SK-N-SH (cell line): ENCODE results near the gene NCAM2.

ENCODE experiments used
- IRF3 ChIP-seq: fragments of 150-350 bp; IDR thresholded peaks from 2 replicates; pipeline ENCODE4 v1.6.1; 2016; ENCODE audit warnings: mild to moderate bottlenecking, low read depth, low read length
- JUND ChIP-seq: IDR thresholded peaks from 2 replicates; pipeline ENCODE4 v1.4.0; 2012
- MAX ChIP-seq: IDR thresholded peaks from 2 replicates; pipeline ENCODE4 v1.4.0; 2012; ENCODE audit warnings: low read depth
- POLR2AphosphoS5 ChIP-seq: IDR thresholded peaks from 2 replicates; pipeline ENCODE4 v1.6.1; 2012; ENCODE audit warnings: low read depth, low read length
- RAD21 ChIP-seq: IDR thresholded peaks from 2 replicates; pipeline ENCODE4 v1.6.1; 2012; ENCODE audit warnings: mild to moderate bottlenecking, low read length
- RCOR1 ChIP-seq: fragments of 150-350 bp; IDR thresholded peaks from 2 replicates; pipeline ENCODE4 v1.6.1; 2017; ENCODE audit warnings: antibody characterized with exemption, low read length
- RFX5 ChIP-seq: IDR thresholded peaks from 2 replicates; pipeline ENCODE4 v1.6.1; 2012; ENCODE audit warnings: mild to moderate bottlenecking, improper control_type of control experiment, low read length
- SMC3 ChIP-seq: IDR thresholded peaks from 2 replicates; pipeline ENCODE4 v1.6.1; 2012; ENCODE audit warnings: low read depth, low read length, improper control_type of control experiment
- TAF1 ChIP-seq: IDR thresholded peaks from 2 replicates; pipeline ENCODE4 v1.6.1; 2012; ENCODE audit warnings: low read depth, mild to moderate bottlenecking, low read length, moderate library complexity, borderline replicate concordance
- TF ChIP-seq, protein P1 (sequence below): fragments of 200-600 bp; sonication (generic); IDR thresholded peaks from 2 replicates; pipeline ENCODE4 v1.6.1; 2017; ENCODE audit warnings: antibody characterized with exemption, mild to moderate bottlenecking, moderate library complexity
- TF ChIP-seq, protein P2 (sequence below): IDR thresholded peaks from 2 replicates; pipeline ENCODE4 v1.6.1; 2012; ENCODE audit warnings: mild to moderate bottlenecking, low read depth, low read length, moderate library complexity
- TF ChIP-seq, protein P3 (sequence below): IDR thresholded peaks from 2 replicates; pipeline ENCODE4 v1.4.0; 2012; ENCODE audit warnings: low read depth, borderline replicate concordance

DNA sequence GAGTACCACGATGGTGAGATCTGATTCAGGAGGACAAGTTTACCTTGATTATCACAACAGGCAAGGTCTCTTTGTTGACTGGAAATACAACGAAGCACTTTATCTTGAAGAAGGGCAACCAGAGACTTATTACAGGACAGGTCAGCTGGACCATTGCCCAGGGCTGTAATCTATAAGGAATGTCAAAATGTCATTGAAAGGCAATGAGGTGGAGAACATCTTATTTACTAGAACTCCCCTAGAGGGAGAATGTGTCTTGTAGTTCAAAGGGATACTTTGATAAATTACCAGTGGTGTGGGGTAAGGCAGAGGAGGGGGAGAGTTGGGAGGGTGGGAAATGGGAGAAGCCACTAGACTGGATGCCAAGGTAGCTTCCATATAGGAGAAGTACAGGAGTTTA, 212.3 kb downstream of the NCAM2 start:
- TF ChIP-seq, protein P1, sequence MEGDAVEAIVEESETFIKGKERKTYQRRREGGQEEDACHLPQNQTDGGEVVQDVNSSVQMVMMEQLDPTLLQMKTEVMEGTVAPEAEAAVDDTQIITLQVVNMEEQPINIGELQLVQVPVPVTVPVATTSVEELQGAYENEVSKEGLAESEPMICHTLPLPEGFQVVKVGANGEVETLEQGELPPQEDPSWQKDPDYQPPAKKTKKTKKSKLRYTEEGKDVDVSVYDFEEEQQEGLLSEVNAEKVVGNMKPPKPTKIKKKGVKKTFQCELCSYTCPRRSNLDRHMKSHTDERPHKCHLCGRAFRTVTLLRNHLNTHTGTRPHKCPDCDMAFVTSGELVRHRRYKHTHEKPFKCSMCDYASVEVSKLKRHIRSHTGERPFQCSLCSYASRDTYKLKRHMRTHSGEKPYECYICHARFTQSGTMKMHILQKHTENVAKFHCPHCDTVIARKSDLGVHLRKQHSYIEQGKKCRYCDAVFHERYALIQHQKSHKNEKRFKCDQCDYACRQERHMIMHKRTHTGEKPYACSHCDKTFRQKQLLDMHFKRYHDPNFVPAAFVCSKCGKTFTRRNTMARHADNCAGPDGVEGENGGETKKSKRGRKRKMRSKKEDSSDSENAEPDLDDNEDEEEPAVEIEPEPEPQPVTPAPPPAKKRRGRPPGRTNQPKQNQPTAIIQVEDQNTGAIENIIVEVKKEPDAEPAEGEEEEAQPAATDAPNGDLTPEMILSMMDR, result no peak
- TF ChIP-seq, protein P2, sequence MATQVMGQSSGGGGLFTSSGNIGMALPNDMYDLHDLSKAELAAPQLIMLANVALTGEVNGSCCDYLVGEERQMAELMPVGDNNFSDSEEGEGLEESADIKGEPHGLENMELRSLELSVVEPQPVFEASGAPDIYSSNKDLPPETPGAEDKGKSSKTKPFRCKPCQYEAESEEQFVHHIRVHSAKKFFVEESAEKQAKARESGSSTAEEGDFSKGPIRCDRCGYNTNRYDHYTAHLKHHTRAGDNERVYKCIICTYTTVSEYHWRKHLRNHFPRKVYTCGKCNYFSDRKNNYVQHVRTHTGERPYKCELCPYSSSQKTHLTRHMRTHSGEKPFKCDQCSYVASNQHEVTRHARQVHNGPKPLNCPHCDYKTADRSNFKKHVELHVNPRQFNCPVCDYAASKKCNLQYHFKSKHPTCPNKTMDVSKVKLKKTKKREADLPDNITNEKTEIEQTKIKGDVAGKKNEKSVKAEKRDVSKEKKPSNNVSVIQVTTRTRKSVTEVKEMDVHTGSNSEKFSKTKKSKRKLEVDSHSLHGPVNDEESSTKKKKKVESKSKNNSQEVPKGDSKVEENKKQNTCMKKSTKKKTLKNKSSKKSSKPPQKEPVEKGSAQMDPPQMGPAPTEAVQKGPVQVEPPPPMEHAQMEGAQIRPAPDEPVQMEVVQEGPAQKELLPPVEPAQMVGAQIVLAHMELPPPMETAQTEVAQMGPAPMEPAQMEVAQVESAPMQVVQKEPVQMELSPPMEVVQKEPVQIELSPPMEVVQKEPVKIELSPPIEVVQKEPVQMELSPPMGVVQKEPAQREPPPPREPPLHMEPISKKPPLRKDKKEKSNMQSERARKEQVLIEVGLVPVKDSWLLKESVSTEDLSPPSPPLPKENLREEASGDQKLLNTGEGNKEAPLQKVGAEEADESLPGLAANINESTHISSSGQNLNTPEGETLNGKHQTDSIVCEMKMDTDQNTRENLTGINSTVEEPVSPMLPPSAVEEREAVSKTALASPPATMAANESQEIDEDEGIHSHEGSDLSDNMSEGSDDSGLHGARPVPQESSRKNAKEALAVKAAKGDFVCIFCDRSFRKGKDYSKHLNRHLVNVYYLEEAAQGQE, result no peak
- TF ChIP-seq RAD21, result no peak
- no peak for TF ChIP-seq RCOR1
- no peak for TF ChIP-seq POLR2AphosphoS5
- TF ChIP-seq TAF1, result no peak
- no peak for TF ChIP-seq IRF3
- TF ChIP-seq JUND, result no peak
- no peak for TF ChIP-seq SMC3
- TF ChIP-seq, protein P3, sequence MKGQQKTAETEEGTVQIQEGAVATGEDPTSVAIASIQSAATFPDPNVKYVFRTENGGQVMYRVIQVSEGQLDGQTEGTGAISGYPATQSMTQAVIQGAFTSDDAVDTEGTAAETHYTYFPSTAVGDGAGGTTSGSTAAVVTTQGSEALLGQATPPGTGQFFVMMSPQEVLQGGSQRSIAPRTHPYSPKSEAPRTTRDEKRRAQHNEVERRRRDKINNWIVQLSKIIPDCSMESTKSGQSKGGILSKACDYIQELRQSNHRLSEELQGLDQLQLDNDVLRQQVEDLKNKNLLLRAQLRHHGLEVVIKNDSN, result no peak
- no peak for TF ChIP-seq RFX5
- TF ChIP-seq MAX, result no peak
